GM12891 (cell line): Measurements from ENCODE around the gene ADGRB3.

ENCODE experiments used
- POLR2A ChIP-seq: IDR thresholded peaks from 2 replicates; pipeline ENCODE4 v1.6.1; 2011; ENCODE audit warnings: low read depth, low read length, control low read depth
- POLR2AphosphoS5 ChIP-seq: IDR thresholded peaks from 2 replicates; pipeline ENCODE4 v1.6.1; 2011; ENCODE audit warnings: low read depth, low read length, control low read depth

GRCh38 chr6:68695838-68696237 is 60.8 kb downstream of the ADGRB3 start:
- TF ChIP-seq POLR2A (no peak), POLR2AphosphoS5 (no peak)
